Heart left ventricle (tissue), 16 donors: ENCODE measurements around the gene ZNF474. TPM values are rescaled to one million over a fixed set of nuclear protein-coding genes. Genes with fewer than 3 reads are reported as not detected.

ENCODE experiments used
- ATAC-seq, 4 donors: fragments of 200-7000 bp; cut with Tn5 transposase; one replicate each; pipeline ENCODE4 v1.9.1; 2020 to 2022; ENCODE audit warnings: moderate library complexity in 4 of 4, mild to moderate bottlenecking in 3 of 4, moderate number of reproducible peaks in 1 of 4
- DNase-seq, 5 donors: peaks; one replicate each; pipeline ENCODE4 v3.0.0-alpha.2; 2020
- H3K27ac ChIP-seq, 12 donors: fragments of 200-600 bp; sonication (generic) in 4 of 12; one replicate each; pipeline versions ENCODE4 v1.5.0 to v1.8.0; 2016 to 2022; ENCODE audit warnings: mild to moderate bottlenecking in 2 of 12
- H3K27me3 ChIP-seq, 9 donors: fragments of 200-600 bp; sonication (generic) in 2 of 9; one replicate each; pipeline versions ENCODE4 v1.5.1 to v1.8.0; 2016 to 2022; ENCODE audit warnings: mild to moderate bottlenecking in 3 of 9
- H3K36me3 ChIP-seq, 9 donors: fragments of 200-600 bp; sonication (generic) in 2 of 9; one replicate each; pipeline versions ENCODE4 v1.5.0 to v1.8.0; 2018 to 2022; ENCODE audit warnings: mild to moderate bottlenecking in 2 of 9
- H3K4me1 ChIP-seq, 12 donors: fragments of 200-600 bp; sonication (generic) in 4 of 12; one replicate each; pipeline versions ENCODE4 v1.5.0 to v1.8.0; 2016 to 2022; ENCODE audit warnings: mild to moderate bottlenecking in 3 of 12
- H3K4me3 ChIP-seq, 12 donors: fragments of 200-600 bp; sonication (generic) in 4 of 12; one replicate each; pipeline versions ENCODE4 v1.5.0 to v1.8.0; 2017 to 2022; ENCODE audit warnings: mild to moderate bottlenecking in 9 of 12, moderate library complexity in 4 of 12
- H3K9me3 ChIP-seq, 12 donors: fragments of 200-600 bp; sonication (generic) in 4 of 12; one replicate each; pipeline versions ENCODE4 v1.5.0 to v1.8.0; 2016 to 2022; ENCODE audit warnings: mild to moderate bottlenecking in 1 of 12
- POLR2A ChIP-seq, 2 donors: fragments of 450-650 bp; IDR thresholded peaks; one replicate each; pipeline ENCODE4 v1.6.1; 2017; ENCODE audit warnings: antibody characterized with exemption in 2 of 2, mild to moderate bottlenecking in 2 of 2, moderate library complexity in 2 of 2
- WGBS, 4 donors: extraction: QIAGEN DNeasy Blood & Tissue Kit in 2 of 4; methylation state at CpG; one replicate each; pipeline versions ENCODE4 v1.1.5 to v1.1.7; 2013 to 2018; 5-methylcytosine and 5-hydroxymethylcytosine counted together
- intact Hi-C, 10 donors: fragments of 100-400 bp; cut with DNase I; formaldehyde crosslinking; loops; one replicate each; pipeline versions ENCODE4 v1.11.1 to v1.14.2; 2022
- polyA plus RNA-seq, 2 donors: library from polyadenylated mRNA; stranded (reverse); fragments of 200-250 nt; gene quantifications; one replicate each; pipeline ENCODE4 v1.2.3, GENCODE V29; 2013
- total RNA-seq, 9 donors: library from RNA; depleted of rRNA in 2 of 9; stranded (reverse); fragments of >200 nt in 2 of 9; fragmentation: NEBNext Ultra II Directional in 3 of 9; extraction: Animal tissue kit (Norgen Biotek cat#: 25700) in 3 of 9; gene quantifications; one replicate each; pipeline versions ENCODE4 v1.1.0 to v1.2.4, GENCODE V29; 2016 to 2023
- TF ChIP-seq, protein P1 (sequence below), 12 donors: fragments of 200-600 bp; sonication (generic) in 4 of 12; IDR thresholded peaks; one replicate each; pipeline versions ENCODE4 v1.5.0 to v1.8.0; 2018 to 2022; ENCODE audit warnings: antibody characterized with exemption in 12 of 12, mild to moderate bottlenecking in 5 of 12
- donor health status: ischemic (EF 13 %, LVEDD 7.1; RV severe dilation, severe dysfunction).
- donor health status: healthy with polysubstance abuse.
- donor health status: DM: no; HTN: yes; CAD: no.
- donor health status: DM: no; HTN: no; CAD: no.
- donor health status: ischemic (EF 25% LVEDD 6.9; RV normal size, moderate dysfunction).
- donor health status: ischemic (EF 25% LVEDD 5.7; RV mildly dilated, moderate dysfunction).
- donor health status: healthy.
- donor health status: DM: yes; HTN: yes; CAD: no.
- donor health status: ischemic (EF 35%, LVEDD 5.7; RV mildly dilated, moderate dysfunction).
- donor health status: nonischemic (EF 11% LVEDD 7.7; RV severe dilation, severe dysfunction).
- donor health status: DM: yes; HTN: yes; CAD: no.
- donor health status: PGD.
- donor health status: ischemic (EF 29% LVEDD 5.4; RV normal size, mild dysfunction).
- donor health status: nonischemic (EF 23%, LVEDD 6.1; RV moderate dilation, normal function).

The ZNF474 gene
- total and polyA plus RNA-seq, 11 donors: 0.03 to 0.25 (median 0.16) TPM; not detected in 6

- intact Hi-C loops: no loop called here
- TF ChIP-seq POLR2A (IDR thresholded peaks at IDR 0.05): no peak
- TF ChIP-seq, protein P1, sequence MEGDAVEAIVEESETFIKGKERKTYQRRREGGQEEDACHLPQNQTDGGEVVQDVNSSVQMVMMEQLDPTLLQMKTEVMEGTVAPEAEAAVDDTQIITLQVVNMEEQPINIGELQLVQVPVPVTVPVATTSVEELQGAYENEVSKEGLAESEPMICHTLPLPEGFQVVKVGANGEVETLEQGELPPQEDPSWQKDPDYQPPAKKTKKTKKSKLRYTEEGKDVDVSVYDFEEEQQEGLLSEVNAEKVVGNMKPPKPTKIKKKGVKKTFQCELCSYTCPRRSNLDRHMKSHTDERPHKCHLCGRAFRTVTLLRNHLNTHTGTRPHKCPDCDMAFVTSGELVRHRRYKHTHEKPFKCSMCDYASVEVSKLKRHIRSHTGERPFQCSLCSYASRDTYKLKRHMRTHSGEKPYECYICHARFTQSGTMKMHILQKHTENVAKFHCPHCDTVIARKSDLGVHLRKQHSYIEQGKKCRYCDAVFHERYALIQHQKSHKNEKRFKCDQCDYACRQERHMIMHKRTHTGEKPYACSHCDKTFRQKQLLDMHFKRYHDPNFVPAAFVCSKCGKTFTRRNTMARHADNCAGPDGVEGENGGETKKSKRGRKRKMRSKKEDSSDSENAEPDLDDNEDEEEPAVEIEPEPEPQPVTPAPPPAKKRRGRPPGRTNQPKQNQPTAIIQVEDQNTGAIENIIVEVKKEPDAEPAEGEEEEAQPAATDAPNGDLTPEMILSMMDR (IDR thresholded peaks at IDR 0.05): no peak
- DNase-seq: no peak
- no peaks in the 10 kb centered on the region for H3K4me1 ChIP-seq
- H3K27ac ChIP-seq: no peak overlapping the region
- no peaks in the 10 kb centered on the region for H3K9me3 ChIP-seq
- H3K36me3 ChIP-seq: no peaks in the 10 kb centered on the region
- no peak for ATAC-seq
- no peaks in the 10 kb centered on the region for H3K27me3 ChIP-seq
- no peak overlapping the region for H3K4me3 ChIP-seq
- WGBS, 4 donors: 75 to 97% (median 90%) methylated on average over 1 of the region's 1 CpG
Measured at GRCh38 chr5:122118356-122118948, 10.9 kb upstream of the ZNF474 start.

- Histone ChIP-seq H3K4me3 (no peak overlapping the region), H3K27ac (no peak overlapping the region), H3K4me1 (no peaks in the 10 kb centered on the region), H3K9me3 (no peaks in the 10 kb centered on the region), H3K36me3 (no peaks in the 10 kb centered on the region), H3K27me3 (no peaks in the 10 kb centered on the region)
- TF ChIP-seq, protein P1 (IDR thresholded peaks at IDR 0.05): no peak
- no peak for TF ChIP-seq POLR2A (IDR thresholded peaks at IDR 0.05)
- 62 to 74% (median 68%) methylated on average over 3 of the region's 3 CpGs for WGBS, 4 donors
- intact Hi-C loops: no loop called here
- DNase-seq (no peak), ATAC-seq (no peak)
Measured at GRCh38 chr5:122119205-122119604, 10.1 kb upstream of the ZNF474 start.

GRCh38 chr5:122120493-122120892 is 8.9 kb upstream of the ZNF474 start:
- H3K36me3 ChIP-seq: no peaks in the 10 kb centered on the region
- ATAC-seq (no peak), DNase-seq (no peak)
- H3K27ac ChIP-seq: no peak overlapping the region
- TF ChIP-seq, protein P1 (IDR thresholded peaks at IDR 0.05): no peak
- no peak for TF ChIP-seq POLR2A (IDR thresholded peaks at IDR 0.05)
- H3K4me1 ChIP-seq: no peaks in the 10 kb centered on the region
- H3K27me3 ChIP-seq: no peaks in the 10 kb centered on the region
- H3K4me3 ChIP-seq: no peak overlapping the region
- H3K9me3 ChIP-seq: no peaks in the 10 kb centered on the region
- WGBS, 4 donors: 72 to 88% (median 80%) methylated on average over 2 of the region's 2 CpGs
- intact Hi-C loops: no loop called here

DNA sequence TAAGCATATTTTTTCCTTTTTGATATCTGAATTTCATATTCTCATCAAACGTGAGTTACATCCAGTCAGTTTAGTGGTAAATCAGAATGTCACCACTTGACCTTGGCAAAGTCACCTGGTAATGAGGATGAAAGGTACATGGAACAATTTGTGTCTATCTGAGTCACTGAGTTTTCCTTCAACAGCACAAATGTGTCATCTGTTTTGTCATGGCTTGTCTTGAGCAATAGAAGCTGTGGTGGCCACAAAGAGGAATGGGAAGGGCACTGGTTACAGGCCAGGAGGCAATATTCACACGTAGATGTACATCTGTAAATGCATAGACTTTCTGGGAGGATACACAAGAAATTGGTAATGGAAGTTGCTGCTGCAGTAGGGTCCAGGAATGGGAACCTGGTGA is 8.4 kb upstream of the ZNF474 start:
- intact Hi-C loops: no loop called here
- TF ChIP-seq POLR2A (IDR thresholded peaks at IDR 0.05): no peak
- TF ChIP-seq, protein P1 (IDR thresholded peaks at IDR 0.05): no peak
- Histone ChIP-seq H3K36me3 (no peaks in the 10 kb centered on the region), H3K4me1 (no peaks in the 10 kb centered on the region), H3K9me3 (no peaks in the 10 kb centered on the region), H3K27me3 (no peaks in the 10 kb centered on the region), H3K27ac (no peak overlapping the region), H3K4me3 (no peak overlapping the region)
- ATAC-seq (no peak), DNase-seq (no peak)
- WGBS, 4 donors: 81 to 89% (median 84%) methylated on average over 2 of the region's 2 CpGs
